ENCODE data around the gene MIA2.

The MIA2 gene, protein sequence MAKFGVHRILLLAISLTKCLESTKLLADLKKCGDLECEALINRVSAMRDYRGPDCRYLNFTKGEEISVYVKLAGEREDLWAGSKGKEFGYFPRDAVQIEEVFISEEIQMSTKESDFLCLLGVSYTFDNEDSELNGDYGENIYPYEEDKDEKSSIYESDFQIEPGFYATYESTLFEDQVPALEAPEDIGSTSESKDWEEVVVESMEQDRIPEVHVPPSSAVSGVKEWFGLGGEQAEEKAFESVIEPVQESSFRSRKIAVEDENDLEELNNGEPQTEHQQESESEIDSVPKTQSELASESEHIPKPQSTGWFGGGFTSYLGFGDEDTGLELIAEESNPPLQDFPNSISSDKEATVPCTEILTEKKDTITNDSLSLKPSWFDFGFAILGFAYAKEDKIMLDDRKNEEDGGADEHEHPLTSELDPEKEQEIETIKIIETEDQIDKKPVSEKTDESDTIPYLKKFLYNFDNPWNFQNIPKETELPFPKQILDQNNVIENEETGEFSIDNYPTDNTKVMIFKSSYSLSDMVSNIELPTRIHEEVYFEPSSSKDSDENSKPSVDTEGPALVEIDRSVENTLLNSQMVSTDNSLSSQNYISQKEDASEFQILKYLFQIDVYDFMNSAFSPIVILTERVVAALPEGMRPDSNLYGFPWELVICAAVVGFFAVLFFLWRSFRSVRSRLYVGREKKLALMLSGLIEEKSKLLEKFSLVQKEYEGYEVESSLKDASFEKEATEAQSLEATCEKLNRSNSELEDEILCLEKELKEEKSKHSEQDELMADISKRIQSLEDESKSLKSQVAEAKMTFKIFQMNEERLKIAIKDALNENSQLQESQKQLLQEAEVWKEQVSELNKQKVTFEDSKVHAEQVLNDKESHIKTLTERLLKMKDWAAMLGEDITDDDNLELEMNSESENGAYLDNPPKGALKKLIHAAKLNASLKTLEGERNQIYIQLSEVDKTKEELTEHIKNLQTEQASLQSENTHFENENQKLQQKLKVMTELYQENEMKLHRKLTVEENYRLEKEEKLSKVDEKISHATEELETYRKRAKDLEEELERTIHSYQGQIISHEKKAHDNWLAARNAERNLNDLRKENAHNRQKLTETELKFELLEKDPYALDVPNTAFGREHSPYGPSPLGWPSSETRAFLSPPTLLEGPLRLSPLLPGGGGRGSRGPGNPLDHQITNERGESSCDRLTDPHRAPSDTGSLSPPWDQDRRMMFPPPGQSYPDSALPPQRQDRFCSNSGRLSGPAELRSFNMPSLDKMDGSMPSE (N-terminal part only)

DNA sequence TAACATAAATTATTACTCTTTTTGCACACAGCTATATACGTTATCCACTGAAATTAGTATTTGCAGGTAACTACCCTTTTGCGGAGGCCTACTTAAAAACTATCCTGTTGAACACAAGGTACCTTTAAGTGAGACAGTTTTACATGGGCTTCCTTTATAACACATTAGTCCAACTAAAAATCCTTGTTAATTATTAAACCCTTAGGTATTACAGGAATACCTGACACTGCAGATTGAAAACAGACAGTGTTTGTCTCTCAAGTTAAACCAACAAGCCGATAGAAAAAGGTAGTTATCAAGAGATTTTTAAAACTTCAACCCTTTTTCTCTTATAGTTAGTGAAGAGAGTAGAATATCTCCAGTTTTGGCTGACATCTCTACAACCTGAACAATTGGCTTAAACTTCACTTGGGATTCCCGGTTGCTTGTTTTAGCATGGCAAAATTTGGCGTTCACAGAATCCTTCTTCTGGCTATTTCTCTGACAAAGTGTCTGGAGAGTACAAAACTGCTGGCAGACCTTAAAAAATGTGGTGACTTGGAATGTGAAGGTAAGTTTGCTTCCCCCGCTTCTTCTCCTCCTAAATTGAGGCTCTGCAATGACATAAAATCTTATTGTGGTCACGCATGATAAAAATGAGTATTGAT is at the start of gene MIA2:
Gene MIA2, plus strand, starts transcription at position 236 of the 647 bp plus-strand sequence. Its CDS starts 200 bp downstream, at position 436.
- Histone ChIP-seq H3K9me3 (no peaks in the 10 kb centered on the region), H3K27ac (no peak within 1 kb of the TSS), H3K27me3 (no peaks in the 10 kb centered on the region), H3K36me3 (no peaks in the 10 kb centered on the region), H3K4me3 (no peak within 1 kb of the TSS), H3K4me1 (peaks cover 0 to 6% (median 0%) of the 10 kb centered on the region in 4 donors)
- TF ChIP-seq, protein P1, sequence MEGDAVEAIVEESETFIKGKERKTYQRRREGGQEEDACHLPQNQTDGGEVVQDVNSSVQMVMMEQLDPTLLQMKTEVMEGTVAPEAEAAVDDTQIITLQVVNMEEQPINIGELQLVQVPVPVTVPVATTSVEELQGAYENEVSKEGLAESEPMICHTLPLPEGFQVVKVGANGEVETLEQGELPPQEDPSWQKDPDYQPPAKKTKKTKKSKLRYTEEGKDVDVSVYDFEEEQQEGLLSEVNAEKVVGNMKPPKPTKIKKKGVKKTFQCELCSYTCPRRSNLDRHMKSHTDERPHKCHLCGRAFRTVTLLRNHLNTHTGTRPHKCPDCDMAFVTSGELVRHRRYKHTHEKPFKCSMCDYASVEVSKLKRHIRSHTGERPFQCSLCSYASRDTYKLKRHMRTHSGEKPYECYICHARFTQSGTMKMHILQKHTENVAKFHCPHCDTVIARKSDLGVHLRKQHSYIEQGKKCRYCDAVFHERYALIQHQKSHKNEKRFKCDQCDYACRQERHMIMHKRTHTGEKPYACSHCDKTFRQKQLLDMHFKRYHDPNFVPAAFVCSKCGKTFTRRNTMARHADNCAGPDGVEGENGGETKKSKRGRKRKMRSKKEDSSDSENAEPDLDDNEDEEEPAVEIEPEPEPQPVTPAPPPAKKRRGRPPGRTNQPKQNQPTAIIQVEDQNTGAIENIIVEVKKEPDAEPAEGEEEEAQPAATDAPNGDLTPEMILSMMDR (IDR thresholded peaks at IDR 0.05), result no peak
- no peak for DNase-seq
- intact Hi-C loops (cut with DNase I; ENCODE audit: low total_unique reads), result no loop called here

DNA sequence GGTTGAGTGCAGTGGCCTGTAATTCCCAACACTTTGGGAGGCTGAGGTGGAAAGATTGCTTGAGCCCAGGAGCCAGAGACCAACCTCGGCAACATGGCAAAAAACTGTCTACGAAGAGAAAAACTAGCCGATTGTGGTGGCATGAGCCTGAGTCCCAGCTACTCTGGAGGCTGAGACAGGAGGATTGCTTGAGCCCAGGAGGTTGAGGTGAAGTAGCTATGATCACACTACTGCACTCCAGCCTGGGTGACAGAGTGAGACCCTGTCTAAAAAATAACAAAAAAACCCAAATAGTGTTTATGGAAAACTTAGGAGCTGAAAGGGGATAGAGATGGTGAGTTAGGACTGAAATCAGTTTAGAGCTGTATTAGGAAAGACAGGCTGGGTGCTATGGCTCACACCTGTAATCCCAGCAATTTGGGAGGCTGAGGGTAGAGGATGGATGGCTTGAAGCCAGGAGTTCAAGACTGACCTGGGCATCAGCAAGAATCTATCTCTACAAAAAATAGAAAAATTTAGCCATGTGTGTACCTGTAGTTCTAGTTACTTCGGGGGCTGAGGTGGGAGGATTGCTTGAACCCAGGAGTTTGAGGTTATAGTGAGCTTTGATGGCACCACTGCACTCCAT is 49.0 kb upstream of the MIA2 start:
- intact Hi-C loops (cut with DNase I; ENCODE audit: low total_unique reads), result no loop called here
- Histone ChIP-seq H3K4me1 (no peaks in the 10 kb centered on the region), H3K36me3 (peaks cover 28 to 49% (median 46%) of the 10 kb centered on the region in 3 donors), H3K9me3 (no peaks in the 10 kb centered on the region), H3K4me3 (no peak overlapping the region), H3K27ac (no peak overlapping the region), H3K27me3 (no peaks in the 10 kb centered on the region)
- TF ChIP-seq, protein P1 (IDR thresholded peaks at IDR 0.05), result no peak
- no peak for DNase-seq

DNA sequence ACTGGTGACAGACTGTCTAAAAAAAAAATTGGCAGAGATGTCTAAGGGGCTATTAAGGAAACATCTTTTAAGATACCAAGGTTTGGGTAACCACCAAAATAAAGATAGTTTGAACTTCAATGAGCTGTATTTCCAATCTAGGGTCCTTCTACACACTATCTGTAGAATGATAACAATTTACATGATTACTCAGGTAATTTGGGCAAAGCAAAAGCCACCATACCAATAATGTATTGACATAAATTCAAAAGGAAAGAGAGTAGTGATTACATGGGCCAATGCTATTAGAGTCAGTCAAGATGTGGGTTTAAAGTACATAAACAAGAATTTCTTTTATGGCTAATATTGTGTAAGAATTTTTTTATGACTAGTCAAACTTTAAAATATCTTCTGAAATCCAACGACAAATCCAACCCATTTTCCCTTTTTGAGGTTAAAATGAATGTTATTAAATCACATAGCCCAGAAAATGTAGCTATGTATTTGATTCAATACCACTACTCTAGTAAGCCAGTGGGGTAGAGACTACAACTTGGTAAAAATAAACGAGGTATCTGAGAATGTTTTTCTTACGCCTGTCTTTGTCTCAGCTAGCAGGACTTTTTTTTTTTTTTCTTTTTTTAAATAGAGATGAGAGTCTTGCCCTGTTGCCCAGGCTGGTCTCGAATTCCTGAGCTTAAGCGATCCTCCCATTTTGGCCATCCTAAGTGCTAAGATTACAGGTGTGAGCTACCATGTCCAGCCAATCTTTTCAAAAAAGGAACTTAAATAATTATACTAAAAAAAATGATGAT is 48.3 kb upstream of the MIA2 start:
- Histone ChIP-seq H3K27me3 (no peaks in the 10 kb centered on the region), H3K36me3 (peaks cover 21 to 42% (median 39%) of the 10 kb centered on the region in 3 donors), H3K4me1 (no peaks in the 10 kb centered on the region), H3K4me3 (no peak overlapping the region), H3K27ac (no peak overlapping the region), H3K9me3 (no peaks in the 10 kb centered on the region)
- intact Hi-C loops (cut with DNase I; ENCODE audit: low total_unique reads), result no loop called here
- no peak for DNase-seq
- TF ChIP-seq, protein P1 (IDR thresholded peaks at IDR 0.05), result no peak

DNA sequence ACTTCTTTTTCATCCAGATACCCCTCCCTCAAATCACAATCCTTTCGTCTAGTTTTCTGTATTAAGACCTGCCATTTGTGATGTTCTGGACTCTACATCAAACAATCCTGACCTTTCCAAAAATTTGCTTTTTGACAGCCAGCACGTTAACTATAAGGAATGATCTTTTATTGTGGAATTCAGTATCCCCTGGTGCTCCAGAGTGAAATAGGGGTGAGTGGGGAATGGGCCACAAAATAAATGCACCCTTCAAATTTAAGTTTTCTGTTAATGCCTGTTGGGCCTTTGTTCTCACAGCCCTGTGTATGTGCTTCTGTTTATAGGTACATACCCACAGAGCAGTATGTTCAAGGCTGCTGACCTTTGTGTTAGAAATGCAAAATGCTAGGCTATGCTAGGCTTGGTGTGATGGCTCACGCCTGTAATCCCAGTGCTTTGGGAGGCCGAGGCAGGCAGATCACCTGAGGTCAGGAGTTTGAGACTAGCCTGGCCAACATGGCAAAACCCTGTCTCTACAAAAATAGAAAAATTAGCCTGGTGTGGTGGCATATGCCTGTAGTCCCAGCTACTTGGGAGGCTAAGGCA is 46.7 kb upstream of the MIA2 start:
- H3K27ac ChIP-seq, result no peak overlapping the region
- no peak for DNase-seq
- H3K27me3 ChIP-seq, result no peaks in the 10 kb centered on the region
- intact Hi-C loops (cut with DNase I; ENCODE audit: low total_unique reads), result no loop called here
- H3K36me3 ChIP-seq, result peaks cover 8 to 26% (median 25%) of the 10 kb centered on the region in 3 donors
- H3K4me3 ChIP-seq, result no peak overlapping the region
- no peaks in the 10 kb centered on the region for H3K9me3 ChIP-seq
- no peaks in the 10 kb centered on the region for H3K4me1 ChIP-seq
- TF ChIP-seq, protein P1 (IDR thresholded peaks at IDR 0.05), result no peak

All from tibial artery (tissue), 4 donors.